GM12865 (cell line): ENCODE data around the gene KPNA3.
"Not testable (repeated sequence)": the region's sequence is repeated elsewhere in the genome, so short reads cannot be mapped to it uniquely, and the experiment has no call there.

Experiments
- DNase-seq: peaks from one replicate; pipeline ENCODE4 v3.0.0; 2010; ENCODE audit warnings: low read depth
- H3K4me3 ChIP-seq: 2 replicates; pipeline ENCODE4 v1.5.1; 2011; ENCODE audit warnings: mild to moderate bottlenecking, low read depth, low read length, control low read depth
- CTCF ChIP-seq: IDR thresholded peaks from 2 replicates; pipeline ENCODE4 v1.5.1; 2011; ENCODE audit warnings: low read length, control low read depth, low read depth, inconsistent platforms; ENCODE audit not compliant: insufficient read depth; ENCODE audit errors: missing control alignments

KPNA3 gene

DNA sequence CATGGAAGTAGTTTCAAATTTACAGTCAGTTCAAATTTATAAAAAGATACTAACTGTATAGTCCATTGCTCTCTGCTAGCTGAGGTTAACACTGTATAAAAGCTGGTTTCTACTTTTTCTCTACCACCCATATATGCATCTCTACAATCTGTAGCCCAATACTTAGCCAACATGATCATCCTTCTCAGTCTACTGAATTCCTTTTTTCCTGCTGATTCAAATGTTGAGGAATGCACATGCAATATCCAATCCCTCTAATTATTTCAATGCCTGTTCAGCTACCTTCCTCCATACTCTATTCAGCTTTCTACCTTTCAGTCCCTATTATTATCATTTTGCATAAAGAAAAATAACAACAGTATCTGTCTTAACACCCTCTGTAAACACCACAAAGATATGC, 15.6 kb downstream of the KPNA3 start:
- no peak overlapping the region for H3K4me3 ChIP-seq
- no peak for DNase-seq
- TF ChIP-seq CTCF: no peak

GRCh38 chr13:49774376-49775005, 18.0 kb downstream of the KPNA3 start:
- DNase-seq: no peak
- H3K4me3 ChIP-seq: no peak overlapping the region
- no peak for TF ChIP-seq CTCF

GRCh38 chr13:49772828-49773227, 19.7 kb downstream of the KPNA3 start:
- H3K4me3 ChIP-seq: no peak overlapping the region
- no peak for DNase-seq
- no peak for TF ChIP-seq CTCF

GRCh38 chr13:49761811-49762210, 30.7 kb downstream of the KPNA3 start:
- not testable (repeated sequence) for H3K4me3 ChIP-seq, DNase-seq

DNA sequence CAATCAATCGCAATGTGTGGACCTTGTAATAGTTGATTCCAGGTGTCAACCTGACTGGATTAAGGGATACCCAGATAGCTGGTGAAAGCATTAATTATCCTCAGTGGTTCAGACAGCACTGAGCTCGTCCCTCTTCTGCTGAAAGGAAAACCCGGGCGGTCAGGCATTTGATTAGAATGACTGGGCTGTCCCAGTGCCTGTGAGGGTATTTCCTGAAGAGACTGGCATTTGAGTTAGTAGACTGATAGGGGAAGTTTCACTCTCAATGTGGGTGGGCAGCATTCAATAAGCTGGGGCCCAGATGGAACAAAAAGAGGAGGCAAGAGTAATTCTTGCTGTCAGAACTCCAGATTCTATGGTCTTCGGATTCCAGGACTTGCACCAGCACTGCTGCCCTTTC, 31.9 kb downstream of the KPNA3 start:
- peak; percentile 54 for DNase-seq
- H3K4me3 ChIP-seq: no peak overlapping the region
- no peak for TF ChIP-seq CTCF

DNA sequence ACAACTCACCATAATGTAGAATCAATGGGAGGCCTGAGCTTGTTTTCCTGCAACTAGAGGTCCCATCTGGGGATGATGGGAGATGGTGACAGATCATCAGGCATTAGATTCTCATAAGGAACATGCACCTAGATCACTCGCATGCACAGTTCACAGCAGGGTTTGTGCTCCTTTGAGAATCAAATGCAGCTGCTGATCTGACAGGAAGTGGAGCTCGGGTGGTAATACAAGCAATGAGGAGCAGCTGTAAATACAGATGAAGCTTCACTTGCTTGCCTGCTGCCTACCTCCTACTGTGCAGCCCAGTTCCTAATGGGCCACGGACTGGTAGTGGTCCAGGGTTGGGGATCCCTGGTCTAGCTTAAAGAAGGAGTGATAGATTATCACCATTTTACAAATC, 33.0 kb downstream of the KPNA3 start:
- no peak for TF ChIP-seq CTCF
- H3K4me3 ChIP-seq: no peak overlapping the region
- DNase-seq: peak; percentile 22

- no peak for DNase-seq
- H3K4me3 ChIP-seq: no peak overlapping the region
- no peak for TF ChIP-seq CTCF
Measured at GRCh38 chr13:49756263-49756662, 36.2 kb downstream of the KPNA3 start.
